GM12878 (cell line): Measurements from ENCODE around the gene TMEM30A. TPM values are rescaled to one million over a fixed set of nuclear protein-coding genes. Genes with fewer than 3 reads are reported as not detected.

Experiments
- ATAC-seq: fragments of 200-7000 bp; cut with Tn5 transposase; 3 replicates; pipeline ENCODE4 v1.9.1; 2020; ENCODE audit warnings: mild to moderate bottlenecking, moderate library complexity
- BruUV-seq: library from RNA; stranded (reverse); fragments of 400-500 nt; replicated peaks from 2 replicates; lab custom pipeline; 2021; lab: Mats Ljungman, UMichigan
- CTCF ChIA-PET: fragments of 300-600 bp; sonication (Branson Sonifier 250); formaldehyde crosslinking; extraction: SDS; loops from one replicate; lab custom pipeline; 2021; ENCODE audit warnings: inconsistent platforms; lab: Yijun Ruan, JAX
- POLR2A ChIA-PET: fragments of 350-600 bp; formaldehyde crosslinking; extraction: SDS; loops from one replicate; lab custom pipeline; 2021; ENCODE audit warnings: inconsistent platforms; lab: Charles Lee
- RAD21 ChIA-PET: fragments of 300-600 bp; sonication (Branson Sonifier 250); formaldehyde crosslinking; loops from one replicate; lab custom pipeline; 2023; ENCODE audit warnings: antibody characterized with exemption; ENCODE audit not compliant: unreplicated experiment; lab: Charles Lee
- SMC1A ChIA-PET: fragments of 300-600 bp; sonication (Branson Sonifier 250); formaldehyde crosslinking; loops from one replicate; lab custom pipeline; 2023; ENCODE audit not compliant: unreplicated experiment, uncharacterized antibody; lab: Charles Lee
- DNase-seq: peaks from one replicate; pipeline ENCODE4 v3.0.0-alpha.2; 2011; ENCODE audit warnings: low read depth, low spot score
- FAIRE-seq: peaks from 3 replicates; lab custom pipeline; 2011; peaks lifted over from hg19 to GRCh38; lab: Jason Lieb, UNC
- H2AFZ ChIP-seq: 2 replicates; pipeline ENCODE4 v1.6.0; 2011; ENCODE audit warnings: low read depth, low read length, control low read depth; ENCODE audit not compliant: control insufficient read depth
- H3K27ac ChIP-seq: 2 replicates; pipeline ENCODE4 v1.5.1; 2011; ENCODE audit warnings: control low read depth; ENCODE audit not compliant: control insufficient read depth, insufficient read depth
- H3K27me3 ChIP-seq, 2 experiments: replicated peaks in 1 of 2; 2 replicates each; pipeline versions ENCODE4 v1.6.0 to v1.6.1; 2011; ENCODE audit warnings: low read length in 1 of 2; ENCODE audit not compliant: control insufficient read depth in 2 of 2, insufficient read depth in 2 of 2
- H3K36me3 ChIP-seq, 2 experiments: 2 replicates each; pipeline ENCODE4 v1.5.1; 2011; ENCODE audit warnings: low read length in 1 of 2; ENCODE audit not compliant: control insufficient read depth in 2 of 2, insufficient read depth in 2 of 2
- H3K4me1 ChIP-seq: 2 replicates; pipeline ENCODE4 v1.6.1; 2011; ENCODE audit warnings: mild to moderate bottlenecking, low read length, moderate library complexity, mixed read lengths; ENCODE audit not compliant: control insufficient read depth, insufficient read depth
- H3K4me2 ChIP-seq: 2 replicates; pipeline ENCODE4 v1.6.0; 2011; ENCODE audit warnings: control low read depth; ENCODE audit not compliant: control insufficient read depth, insufficient read depth
- H3K4me3 ChIP-seq: fragments of 200-600 bp; sonication (generic); 2 replicates; pipeline ENCODE4 v1.5.1; 2016
- H3K79me2 ChIP-seq: 2 replicates; pipeline ENCODE4 v1.6.0; 2011; ENCODE audit warnings: low read length; ENCODE audit not compliant: control insufficient read depth, insufficient read depth
- H3K9ac ChIP-seq: 2 replicates; pipeline ENCODE4 v1.8.0; 2011; ENCODE audit warnings: low read length, control low read depth, mixed read lengths; ENCODE audit not compliant: control insufficient read depth, insufficient read depth
- H3K9me3 ChIP-seq: replicated peaks from 3 replicates; pipeline ENCODE4 v1.5.1; 2011; ENCODE audit warnings: mild to moderate bottlenecking, low read length; ENCODE audit not compliant: control insufficient read depth, insufficient read depth
- H4K20me1 ChIP-seq: 2 replicates; pipeline ENCODE4 v1.6.0; 2011; ENCODE audit not compliant: control insufficient read depth, insufficient read depth
- BCL3 ChIP-seq: IDR thresholded peaks from 2 replicates; pipeline ENCODE4 v1.6.1; 2011; ENCODE audit warnings: borderline replicate concordance, low read depth, mild to moderate bottlenecking, moderate library complexity, low read length; ENCODE audit not compliant: insufficient read depth, poor library complexity, severe bottlenecking
- BRCA1 ChIP-seq: IDR thresholded peaks from 2 replicates; pipeline ENCODE4 v1.6.1; 2011; ENCODE audit warnings: low read depth, low read length, improper control_type of control experiment
- CUX1 ChIP-seq: IDR thresholded peaks from 2 replicates; pipeline ENCODE4 v1.6.1; 2012; ENCODE audit warnings: improper control_type of control experiment, low read depth, low read length; ENCODE audit not compliant: insufficient replicate concordance
- JUNB ChIP-seq: IDR thresholded peaks from 2 replicates; pipeline ENCODE4 v1.6.1; 2016; ENCODE audit warnings: antibody characterized with exemption, mild to moderate bottlenecking
- MYB ChIP-seq: fragments of 150-350 bp; IDR thresholded peaks from 2 replicates; pipeline ENCODE4 v1.6.1; 2014; ENCODE audit warnings: mild to moderate bottlenecking, low read depth, low read length, borderline replicate concordance
- NRF1 ChIP-seq: conservative IDR thresholded peaks from 2 replicates; pipeline ENCODE4 v1.6.1; 2011; ENCODE audit warnings: mild to moderate bottlenecking, low read depth, low read length, improper control_type of control experiment
- RAD51 ChIP-seq: fragments of 450-650 bp; IDR thresholded peaks from 2 replicates; pipeline ENCODE4 v1.6.1; 2016; ENCODE audit warnings: moderate library complexity, mild to moderate bottlenecking, inconsistent platforms
- TCF3 ChIP-seq: IDR thresholded peaks from 2 replicates; pipeline ENCODE4 v1.6.1; 2012; ENCODE audit warnings: low read depth, mild to moderate bottlenecking, low read length, borderline replicate concordance; ENCODE audit not compliant: insufficient read depth
- YBX1 ChIP-seq: fragments of 450-650 bp; IDR thresholded peaks from 2 replicates; pipeline ENCODE4 v1.6.1; 2016; ENCODE audit warnings: antibody characterized with exemption
- ZNF622 ChIP-seq: fragments of 450-650 bp; IDR thresholded peaks from 2 replicates; pipeline ENCODE4 v1.6.1; 2017; ENCODE audit warnings: mild to moderate bottlenecking, inconsistent platforms
- ZZZ3 ChIP-seq: IDR thresholded peaks from 2 replicates; pipeline ENCODE4 v1.6.1; 2011; ENCODE audit warnings: low read depth; ENCODE audit not compliant: control insufficient read depth, insufficient read length
- WGBS: methylation state at CpG from one replicate; pipeline ENCODE4 v1.1.6; 2016; ENCODE audit warnings: low lambda C conversion rate; ENCODE audit not compliant: insufficient replicate concordance, insufficient coverage; ENCODE audit errors: missing lambda C conversion rate; 5-methylcytosine and 5-hydroxymethylcytosine counted together
- in situ Hi-C: fragments of 300-500 bp; cut with MboI; formaldehyde crosslinking; loops from 9 replicates; pipeline ENCODE4 v1.14.3; 2018; ENCODE audit warnings: mixed read lengths
- intact Hi-C: fragments of 100-400 bp; cut with micrococcal nuclease; formaldehyde crosslinking; loops from one replicate; pipeline ENCODE4 v1.14.2; 2022; ENCODE audit not compliant: unreplicated experiment
- polyA plus RNA-seq, 11 experiments: library from polyadenylated mRNA; depleted of rRNA in 4 of 11; unstranded in 6 of 11; stranded (reverse) in 5 of 11; fragments of >200 nt; fragmentation: Nextera tagmentation in 4 of 11; fragmentation: Illumina TruSeq in 1 of 11; extraction: Ambion mirVana in 4 of 11; extraction: Trizol in 1 of 11; gene quantifications; 1 replicate in 1 of 11; 2 replicates in 10 of 11; pipeline versions ENCODE4 v1.2.1 to v1.2.3, GENCODE V29; 2011 to 2016; ENCODE audit warnings: inconsistent platforms in 2 of 11, missing spikeins in 2 of 11, low read depth in 1 of 11
- total RNA-seq, 4 experiments: library from RNA; depleted of rRNA in 3 of 4; stranded (reverse); fragments of >200 nt in 3 of 4; fragmentation: Illumina TruSeq in 1 of 4; extraction: Trizol in 1 of 4; gene quantifications; 2 replicates each; pipeline versions ENCODE4 v1.2.1 to v1.2.3, GENCODE V29; 2013 to 2021
- TF ChIP-seq, protein P1 (sequence below): fragments of 150-350 bp; IDR thresholded peaks from 2 replicates; pipeline ENCODE4 v1.6.1; 2016; ENCODE audit warnings: low read depth, low read length

The TMEM30A gene
- total and polyA plus RNA-seq, 10 of the 15 experiments (the other 5 are each of a cell fraction or from before 2014, with no cell fraction given) = 11.9 to 61.6 (median 43.2) TPM

DNA sequence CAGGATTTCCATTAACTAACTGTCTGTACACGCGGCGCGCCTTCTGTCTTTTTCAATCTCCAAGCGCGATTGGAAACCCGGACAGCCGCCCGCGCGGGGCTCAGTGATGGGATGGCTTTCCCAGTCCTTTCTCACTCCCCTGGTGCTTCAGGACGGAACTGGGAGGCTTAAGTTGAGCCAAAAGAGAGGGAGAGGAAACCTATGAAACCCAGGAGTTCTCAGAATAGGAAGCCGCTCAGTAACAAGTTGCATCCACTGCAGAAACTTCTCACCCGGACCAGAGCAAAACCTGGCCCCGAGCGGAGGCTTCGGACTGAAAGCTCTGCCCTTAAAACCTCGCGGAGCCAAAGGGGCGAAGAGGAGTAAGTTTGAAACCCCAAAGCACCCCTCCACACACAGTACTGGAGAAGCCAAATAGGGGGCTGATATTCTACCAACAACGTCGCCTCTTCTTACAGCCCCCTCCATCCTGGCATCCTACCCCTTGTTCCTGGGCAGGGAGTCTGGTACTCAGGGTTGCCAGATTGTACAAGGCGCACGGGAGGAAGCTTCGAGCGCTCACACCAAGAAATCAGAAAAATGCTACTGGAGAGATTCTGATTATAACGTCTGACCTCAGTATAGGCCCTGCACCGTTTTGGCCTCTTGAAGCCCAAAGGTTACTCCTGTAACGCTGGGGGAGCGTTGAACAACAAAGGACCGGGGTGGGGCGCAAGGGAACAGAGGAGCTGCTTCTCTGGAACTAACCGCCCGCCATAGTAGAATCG, 77.8 kb downstream of the TMEM30A start:
- Histone ChIP-seq H3K27ac (no peak overlapping the region), H3K4me1 (no peaks in the 10 kb centered on the region), H3K27me3 (peaks cover 33 to 37% of the 10 kb centered on the region in 2 experiments), H3K36me3 (no peaks in the 10 kb centered on the region), H3K4me2 (no peak overlapping the region), H3K9me3 (no peaks in the 10 kb centered on the region), H3K79me2 (no peaks in the 10 kb centered on the region), H2AFZ (no peak overlapping the region), H3K4me3 (no peak overlapping the region), H3K9ac (no peak overlapping the region), H4K20me1 (no peaks in the 10 kb centered on the region; the same call in 1 of the 2 replicates)
- ATAC-seq (no peak), DNase-seq (no peak), FAIRE-seq (no peak)
- TF ChIP-seq TCF3 (no peak), YBX1 (no peak), MYB (no peak), ZZZ3 (no peak), RAD51 (no peak), CUX1 (no peak), ZNF622 (no peak), JUNB (no peak), BCL3 (no peak), NRF1 (no peak), BRCA1 (no peak)
- TF ChIP-seq, protein P1, sequence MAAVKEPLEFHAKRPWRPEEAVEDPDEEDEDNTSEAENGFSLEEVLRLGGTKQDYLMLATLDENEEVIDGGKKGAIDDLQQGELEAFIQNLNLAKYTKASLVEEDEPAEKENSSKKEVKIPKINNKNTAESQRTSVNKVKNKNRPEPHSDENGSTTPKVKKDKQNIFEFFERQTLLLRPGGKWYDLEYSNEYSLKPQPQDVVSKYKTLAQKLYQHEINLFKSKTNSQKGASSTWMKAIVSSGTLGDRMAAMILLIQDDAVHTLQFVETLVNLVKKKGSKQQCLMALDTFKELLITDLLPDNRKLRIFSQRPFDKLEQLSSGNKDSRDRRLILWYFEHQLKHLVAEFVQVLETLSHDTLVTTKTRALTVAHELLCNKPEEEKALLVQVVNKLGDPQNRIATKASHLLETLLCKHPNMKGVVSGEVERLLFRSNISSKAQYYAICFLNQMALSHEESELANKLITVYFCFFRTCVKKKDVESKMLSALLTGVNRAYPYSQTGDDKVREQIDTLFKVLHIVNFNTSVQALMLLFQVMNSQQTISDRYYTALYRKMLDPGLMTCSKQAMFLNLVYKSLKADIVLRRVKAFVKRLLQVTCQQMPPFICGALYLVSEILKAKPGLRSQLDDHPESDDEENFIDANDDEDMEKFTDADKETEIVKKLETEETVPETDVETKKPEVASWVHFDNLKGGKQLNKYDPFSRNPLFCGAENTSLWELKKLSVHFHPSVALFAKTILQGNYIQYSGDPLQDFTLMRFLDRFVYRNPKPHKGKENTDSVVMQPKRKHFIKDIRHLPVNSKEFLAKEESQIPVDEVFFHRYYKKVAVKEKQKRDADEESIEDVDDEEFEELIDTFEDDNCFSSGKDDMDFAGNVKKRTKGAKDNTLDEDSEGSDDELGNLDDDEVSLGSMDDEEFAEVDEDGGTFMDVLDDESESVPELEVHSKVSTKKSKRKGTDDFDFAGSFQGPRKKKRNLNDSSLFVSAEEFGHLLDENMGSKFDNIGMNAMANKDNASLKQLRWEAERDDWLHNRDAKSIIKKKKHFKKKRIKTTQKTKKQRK = no peak
- ChIA-PET CTCF (interaction anchor here (0.8 to 6.3 kb wide), 5 partner anchors 797 to 1469 kb away, joined by 4 to 95 read pairs (median 28); no protein-coding TSS in a partner anchor), SMC1A (interaction anchor here (1.5 to 6.0 kb wide), 3 partner anchors 452 to 1115 kb away, joined by 3 to 64 read pairs (median 49); no protein-coding TSS in a partner anchor), RAD21 (interaction anchor here (1.5 to 4.4 kb wide), 2 partner anchors 797 to 1115 kb away, joined by 6 to 64 read pairs; no protein-coding TSS in a partner anchor), POLR2A (no interaction called here)
- 8% methylated on average over 35 of the region's 35 CpGs for WGBS
- intact Hi-C loops = loop anchor here (5.0 to 10.0 kb wide), 6 partner anchors 272 to 1529 kb away; no protein-coding TSS in a partner anchor
- in situ Hi-C loops = loop anchor here (10.0 kb wide), 1 partner anchor 792 kb away; no protein-coding TSS in a partner anchor
- BruUV-seq = no TSS peak
